ENCODE data around the gene FST.
A peak's percentile ranks its signal among the peaks of the same experiment; 100 is the strongest.

The FST gene

GRCh38 chr5:53479590-53480415 lies 626 bp upstream of the FST start:
- H3K4me3 Mint-ChIP-seq = peak overlapping the region; percentile 88 to 95 (median 93)
- H3K36me3 Mint-ChIP-seq (ENCODE audit: low read depth) = peaks cover 14% of the 10 kb centered on the region
- H3K27ac Mint-ChIP-seq = peak overlapping the region; percentile 82 to 94 (median 91)
- H3K27me3 Mint-ChIP-seq (ENCODE audit: low read depth) = peaks cover 47% of the 10 kb centered on the region
- no peak for TF ChIP-seq CTCF (IDR thresholded peaks at IDR 0.05; ENCODE audit: unreplicated experiment in 3 of 3)
- no peaks in the 10 kb centered on the region for H3K9me3 Mint-ChIP-seq
- H3K4me1 Mint-ChIP-seq = peaks cover 27% of the 10 kb centered on the region

- no peak for TF ChIP-seq CTCF (IDR thresholded peaks at IDR 0.05; ENCODE audit: unreplicated experiment in 3 of 3)
- H3K27me3 Mint-ChIP-seq (ENCODE audit: low read depth) = peaks cover 55% of the 10 kb centered on the region
- H3K27ac Mint-ChIP-seq = peak overlapping the region; percentile 85 to 91 (median 90)
- H3K4me3 Mint-ChIP-seq = peak overlapping the region; percentile 91 to 97 (median 92)
- H3K4me1 Mint-ChIP-seq = peaks cover 25% of the 10 kb centered on the region
- H3K36me3 Mint-ChIP-seq (ENCODE audit: low read depth) = peaks cover 19% of the 10 kb centered on the region
- no peaks in the 10 kb centered on the region for H3K9me3 Mint-ChIP-seq
Measured at GRCh38 chr5:53481159-53481886, 894 bp downstream of the FST start.

- Mint-ChIP-seq H3K27ac (peak overlapping the region; percentile 21 to 91 (median 79)), H3K27me3 (ENCODE audit: low read depth) (peaks cover 55% of the 10 kb centered on the region), H3K4me3 (peak overlapping the region; percentile 91 to 97 (median 92)), H3K4me1 (peaks cover 23% of the 10 kb centered on the region), H3K36me3 (ENCODE audit: low read depth) (peaks cover 21% of the 10 kb centered on the region), H3K9me3 (no peaks in the 10 kb centered on the region)
- TF ChIP-seq CTCF (IDR thresholded peaks at IDR 0.05; ENCODE audit: unreplicated experiment in 3 of 3) = peak; percentile 11 to 41 (median 26)
Measured at GRCh38 chr5:53481887-53482716, 1.7 kb downstream of the FST start.

- H3K27me3 Mint-ChIP-seq (ENCODE audit: low read depth) = peaks cover 55% of the 10 kb centered on the region
- H3K9me3 Mint-ChIP-seq = no peaks in the 10 kb centered on the region
- TF ChIP-seq CTCF (IDR thresholded peaks at IDR 0.05; ENCODE audit: unreplicated experiment in 3 of 3) = no peak
- H3K27ac Mint-ChIP-seq = peak overlapping the region; percentile 54 to 91 (median 79)
- H3K4me1 Mint-ChIP-seq = peaks cover 18% of the 10 kb centered on the region
- peaks cover 21% of the 10 kb centered on the region for H3K36me3 Mint-ChIP-seq (ENCODE audit: low read depth)
- peak overlapping the region; percentile 91 to 97 (median 92) for H3K4me3 Mint-ChIP-seq
Measured at GRCh38 chr5:53482717-53483638, 2.5 kb downstream of the FST start.

GRCh38 chr5:53487436-53487835 lies 7.0 kb downstream of the FST start:
- Mint-ChIP-seq H3K9me3 (no peaks in the 10 kb centered on the region), H3K4me1 (peaks cover 25% of the 10 kb centered on the region), H3K4me3 (no peak overlapping the region), H3K27ac (no peak overlapping the region), H3K27me3 (ENCODE audit: low read depth) (peaks cover 32% of the 10 kb centered on the region), H3K36me3 (ENCODE audit: low read depth) (peaks cover 21% of the 10 kb centered on the region)
- TF ChIP-seq CTCF (IDR thresholded peaks at IDR 0.05; ENCODE audit: unreplicated experiment in 3 of 3) = no peak

All from nephron (organoid).